ENCODE results near the gene APBB2.

APBB2 gene

GRCh38 chr4:41232406-41232805 lies 18.1 kb upstream of the APBB2 start:
- peak in 1 of 2 experiments; percentile 17 for DNase-seq (ENCODE audit: low read depth in 1 of 2, low spot score in 1 of 2)
- in situ Hi-C loops (cut with HindIII; ENCODE audit: low pct_unique_long_range_greater_than_20kb, low sequenced_read_pairs) = no loop called here
- no peak for TF ChIP-seq JUND (IDR thresholded peaks at IDR 0.05; ENCODE audit: low read depth)

- TF ChIP-seq JUND (IDR thresholded peaks at IDR 0.05; ENCODE audit: low read depth) = no peak
- DNase-seq (ENCODE audit: low read depth in 1 of 2, low spot score in 1 of 2) = no peak
- in situ Hi-C loops (cut with HindIII; ENCODE audit: low pct_unique_long_range_greater_than_20kb, low sequenced_read_pairs) = no loop called here
These were observed 13.6 kb upstream of the APBB2 start for GRCh38 chr4:41227902-41228301.

GRCh38 chr4:41221850-41222645 lies 7.7 kb upstream of the APBB2 start:
- in situ Hi-C loops (cut with HindIII; ENCODE audit: low pct_unique_long_range_greater_than_20kb, low sequenced_read_pairs) = no loop called here
- no peak for TF ChIP-seq JUND (IDR thresholded peaks at IDR 0.05; ENCODE audit: low read depth)
- peak in 1 of 2 experiments; percentile 27 for DNase-seq (ENCODE audit: low read depth in 1 of 2, low spot score in 1 of 2)

- TF ChIP-seq JUND (IDR thresholded peaks at IDR 0.05; ENCODE audit: low read depth) = no peak
- in situ Hi-C loops (cut with HindIII; ENCODE audit: low pct_unique_long_range_greater_than_20kb, low sequenced_read_pairs) = no loop called here
These were observed 5.1 kb upstream of the APBB2 start for GRCh38 chr4:41219421-41219950.

GRCh38 chr4:41218703-41219102 lies 4.4 kb upstream of the APBB2 start:
- no peak for TF ChIP-seq JUND (IDR thresholded peaks at IDR 0.05; ENCODE audit: low read depth)
- in situ Hi-C loops (cut with HindIII; ENCODE audit: low pct_unique_long_range_greater_than_20kb, low sequenced_read_pairs) = no loop called here
- DNase-seq (ENCODE audit: low read depth in 1 of 2, low spot score in 1 of 2) = no peak

More at GRCh38 chr4:41219421-41219950, 5.1 kb upstream of the APBB2 start:
- DNase-seq (ENCODE audit: low read depth in 1 of 2, low spot score in 1 of 2) = no peak

GRCh38 chr4:41217374-41217773 lies 3.0 kb upstream of the APBB2 start:
- in situ Hi-C loops (cut with HindIII; ENCODE audit: low pct_unique_long_range_greater_than_20kb, low sequenced_read_pairs) = no loop called here
- TF ChIP-seq JUND (IDR thresholded peaks at IDR 0.05; ENCODE audit: low read depth) = no peak
- no peak for DNase-seq (ENCODE audit: low read depth in 1 of 2, low spot score in 1 of 2)

GRCh38 chr4:41217020-41217333 lies 2.6 kb upstream of the APBB2 start:
- in situ Hi-C loops (cut with HindIII; ENCODE audit: low pct_unique_long_range_greater_than_20kb, low sequenced_read_pairs) = no loop called here
- TF ChIP-seq JUND (IDR thresholded peaks at IDR 0.05; ENCODE audit: low read depth) = no peak
- DNase-seq (ENCODE audit: low read depth in 1 of 2, low spot score in 1 of 2) = no peak

GRCh38 chr4:41216294-41217019 lies 2.1 kb upstream of the APBB2 start:
- no peak for TF ChIP-seq JUND (IDR thresholded peaks at IDR 0.05; ENCODE audit: low read depth)
- in situ Hi-C loops (cut with HindIII; ENCODE audit: low pct_unique_long_range_greater_than_20kb, low sequenced_read_pairs) = no loop called here
- peak; percentile 66 to 91 for DNase-seq (ENCODE audit: low read depth in 1 of 2, low spot score in 1 of 2)

- no peak for DNase-seq (ENCODE audit: low read depth in 1 of 2, low spot score in 1 of 2)
- TF ChIP-seq JUND (IDR thresholded peaks at IDR 0.05; ENCODE audit: low read depth) = no peak
- in situ Hi-C loops (cut with HindIII; ENCODE audit: low pct_unique_long_range_greater_than_20kb, low sequenced_read_pairs) = no loop called here
These were observed 1.6 kb upstream of the APBB2 start for GRCh38 chr4:41215969-41216293.

GRCh38 chr4:41215155-41215554 lies 813 bp upstream of the APBB2 start:
- in situ Hi-C loops (cut with HindIII; ENCODE audit: low pct_unique_long_range_greater_than_20kb, low sequenced_read_pairs) = no loop called here
- DNase-seq (ENCODE audit: low read depth in 1 of 2, low spot score in 1 of 2) = peak in 1 of 2 experiments; percentile 14

GRCh38 chr4:41214825-41215146 lies 444 bp upstream of the APBB2 start:
- DNase-seq (ENCODE audit: low read depth in 1 of 2, low spot score in 1 of 2) = no peak
- in situ Hi-C loops (cut with HindIII; ENCODE audit: low pct_unique_long_range_greater_than_20kb, low sequenced_read_pairs) = no loop called here
- TF ChIP-seq JUND (IDR thresholded peaks at IDR 0.05; ENCODE audit: low read depth) = no peak

More at GRCh38 chr4:41215155-41215554, 813 bp upstream of the APBB2 start:
- TF ChIP-seq JUND (IDR thresholded peaks at IDR 0.05; ENCODE audit: low read depth) = no peak

- no peak for TF ChIP-seq JUND (IDR thresholded peaks at IDR 0.05; ENCODE audit: low read depth)
- DNase-seq (ENCODE audit: low read depth in 1 of 2, low spot score in 1 of 2) = peak in 1 of 2 experiments; percentile 4
- in situ Hi-C loops (cut with HindIII; ENCODE audit: low pct_unique_long_range_greater_than_20kb, low sequenced_read_pairs) = no loop called here
These were observed 662 bp downstream of the APBB2 start for GRCh38 chr4:41213625-41214135.

GRCh38 chr4:41212616-41213203 lies 1.6 kb downstream of the APBB2 start:
- DNase-seq (ENCODE audit: low read depth in 1 of 2, low spot score in 1 of 2) = peak; percentile 58 to 68
- in situ Hi-C loops (cut with HindIII; ENCODE audit: low pct_unique_long_range_greater_than_20kb, low sequenced_read_pairs) = no loop called here
- TF ChIP-seq JUND (IDR thresholded peaks at IDR 0.05; ENCODE audit: low read depth) = no peak

All from T47D (cell line).